Body of pancreas (tissue), 4 donors: ENCODE measurements around the gene KCNC3. TPM values are rescaled to one million over a fixed set of nuclear protein-coding genes. Genes with fewer than 3 reads are reported as not detected.

ENCODE experiments used
- ATAC-seq: fragments of 150-250 bp; one replicate; pipeline ENCODE4 v1.9.1; 2016
- DNase-seq, 4 donors: peaks; one replicate each; pipeline ENCODE4 v3.0.0-alpha.2; 2019
- H3K27ac ChIP-seq, 4 donors: fragments of 200-600 bp; sonication (generic); 1 replicate in 3 of 4; 2 replicates in 1 of 4; pipeline versions ENCODE4 v1.5.1 to v1.6.1; 2016 to 2019; ENCODE audit warnings: mild to moderate bottlenecking in 1 of 4, mixed read lengths in 1 of 4, moderate library complexity in 1 of 4
- H3K27me3 ChIP-seq, 2 donors: fragments of 200-600 bp; sonication (generic); one replicate each; pipeline ENCODE4 v1.6.0; 2016; ENCODE audit warnings: mild to moderate bottlenecking in 1 of 2
- H3K36me3 ChIP-seq, 2 donors: fragments of 200-600 bp; sonication (generic); replicated peaks in 1 of 2; 2 replicates each; pipeline ENCODE4 v1.5.1; 2016; ENCODE audit warnings: low read depth in 2 of 2; ENCODE audit not compliant: insufficient read depth in 1 of 2
- H3K4me1 ChIP-seq: fragments of 200-600 bp; sonication (generic); one replicate; pipeline ENCODE4 v1.6.0; 2016
- H3K4me3 ChIP-seq, 2 donors: fragments of 200-600 bp; sonication (generic); 1 replicate in 1 of 2; 2 replicates in 1 of 2; pipeline ENCODE4 v1.5.1; 2016 to 2019
- H3K9me3 ChIP-seq, 3 donors: fragments of 200-600 bp; sonication (generic); 1 replicate in 2 of 3; 2 replicates in 1 of 3; pipeline ENCODE4 v1.5.1; 2016
- CTCF ChIP-seq, 7 experiments: fragments of 450-650 bp in 4 of 7; fragments of 200-600 bp in 3 of 7; sonication (generic) in 3 of 7; IDR thresholded peaks; one replicate each; pipeline ENCODE4 v1.5.1; 2016 to 2019; ENCODE audit warnings: antibody characterized with exemption in 7 of 7
- POLR2A ChIP-seq, 3 donors: fragments of 450-650 bp; IDR thresholded peaks; one replicate each; pipeline ENCODE4 v1.6.1; 2016; ENCODE audit warnings: antibody characterized with exemption in 3 of 3, mild to moderate bottlenecking in 2 of 3
- WGBS, 2 donors: methylation state at CpG; one replicate each; pipeline ENCODE4 v1.1.5; 2017; 5-methylcytosine and 5-hydroxymethylcytosine counted together
- intact Hi-C: fragments of 100-400 bp; cut with DNase I; formaldehyde crosslinking; loops from one replicate; pipeline ENCODE4 v1.15.1; 2023
- total RNA-seq, 2 donors: library from RNA; depleted of rRNA; stranded (reverse); fragments of >200 nt; gene quantifications; one replicate each; pipeline ENCODE4 v1.1.0, GENCODE V29; 2016

Gene KCNC3
- total RNA-seq, 2 donors from 2014 or later = 1.8 to 6.3 TPM

GRCh38 chr19:50319156-50319555 is 10.0 kb downstream of the KCNC3 start:
- H3K36me3 ChIP-seq = no peaks in the 10 kb centered on the region
- intact Hi-C loops = no loop called here
- no peaks in the 10 kb centered on the region for H3K9me3 ChIP-seq
- TF ChIP-seq POLR2A (IDR thresholded peaks at IDR 0.05) (no peak), CTCF (IDR thresholded peaks at IDR 0.05) (no peak)
- H3K27me3 ChIP-seq = peaks cover 0 to 12% of the 10 kb centered on the region in 2 donors
- DNase-seq = no peak
- 85 to 94% methylated on average over 11 of the region's 11 CpGs for WGBS, 2 donors
- no peak for ATAC-seq
- no peak overlapping the region for H3K4me3 ChIP-seq
- no peak overlapping the region for H3K27ac ChIP-seq
- H3K4me1 ChIP-seq = peaks cover 8% of the 10 kb centered on the region

GRCh38 chr19:50318438-50318837 is 10.7 kb downstream of the KCNC3 start:
- Histone ChIP-seq H3K27me3 (peaks cover 0 to 12% of the 10 kb centered on the region in 2 donors), H3K27ac (no peak overlapping the region), H3K36me3 (no peaks in the 10 kb centered on the region), H3K4me1 (peaks cover 9% of the 10 kb centered on the region), H3K4me3 (no peak overlapping the region), H3K9me3 (no peaks in the 10 kb centered on the region)
- ATAC-seq = no peak
- WGBS, 2 donors = 94% methylated on average over 7 to 8 of the region's 8 CpGs
- no peak for DNase-seq
- no peak for TF ChIP-seq POLR2A (IDR thresholded peaks at IDR 0.05)
- TF ChIP-seq CTCF (IDR thresholded peaks at IDR 0.05) = no peak
- intact Hi-C loops = no loop called here

- intact Hi-C loops = no loop called here
- H3K27me3 ChIP-seq = peaks cover 0 to 17% of the 10 kb centered on the region in 2 donors
- no peak overlapping the region for H3K4me3 ChIP-seq
- no peaks in the 10 kb centered on the region for H3K36me3 ChIP-seq
- H3K9me3 ChIP-seq = no peaks in the 10 kb centered on the region
- no peak for DNase-seq
- TF ChIP-seq CTCF (IDR thresholded peaks at IDR 0.05) (no peak), POLR2A (IDR thresholded peaks at IDR 0.05) (no peak)
- ATAC-seq = no peak
- 56 to 60% methylated on average over 3 to 4 of the region's 4 CpGs for WGBS, 2 donors
- H3K27ac ChIP-seq = no peak overlapping the region
- H3K4me1 ChIP-seq = peaks cover 9% of the 10 kb centered on the region
Observed at GRCh38 chr19:50317115-50317514, 12.1 kb downstream of the KCNC3 start.

- intact Hi-C loops = no loop called here
- H3K27ac ChIP-seq = no peak overlapping the region
- H3K9me3 ChIP-seq = no peaks in the 10 kb centered on the region
- H3K4me1 ChIP-seq = peaks cover 9% of the 10 kb centered on the region
- no peak overlapping the region for H3K4me3 ChIP-seq
- no peak for ATAC-seq
- TF ChIP-seq POLR2A (IDR thresholded peaks at IDR 0.05) = no peak
- no peak for TF ChIP-seq CTCF (IDR thresholded peaks at IDR 0.05)
- no peaks in the 10 kb centered on the region for H3K36me3 ChIP-seq
- no peak for DNase-seq
- WGBS, 2 donors = 2 to 4% methylated on average over 17 to 18 of the region's 18 CpGs
- peaks cover 0 to 19% of the 10 kb centered on the region in 2 donors for H3K27me3 ChIP-seq
Observed at GRCh38 chr19:50315773-50316448, 13.3 kb downstream of the KCNC3 start.
